Psoas muscle (tissue), 8 donors: ENCODE data around the gene FLNA. TPM values are rescaled to one million over a fixed set of nuclear protein-coding genes. Genes with fewer than 3 reads are reported as not detected.

Experiments
- ATAC-seq, 4 donors: fragments of 200-7000 bp; cut with Tn5 transposase; one replicate each; pipeline ENCODE4 v1.9.1; 2020; ENCODE audit warnings: moderate library complexity in 3 of 4, mild to moderate bottlenecking in 2 of 4
- DNase-seq, 2 donors: peaks; one replicate each; pipeline ENCODE4 v3.0.0-alpha.2; 2020
- H3K27ac ChIP-seq: fragments of 200-600 bp; one replicate; pipeline ENCODE4 v1.8.0; 2022
- H3K27me3 ChIP-seq, 3 donors: fragments of 200-600 bp in 1 of 3; one replicate each; pipeline versions ENCODE4 v1.6.1 to v1.8.0; 2013 to 2022; ENCODE audit warnings: low read length in 2 of 3, mild to moderate bottlenecking in 2 of 3, moderate library complexity in 1 of 3; ENCODE audit not compliant: insufficient read depth in 3 of 3
- H3K36me3 ChIP-seq, 2 donors: fragments of 200-600 bp in 1 of 2; one replicate each; pipeline versions ENCODE4 v1.6.1 to v1.8.0; 2013 to 2022; ENCODE audit warnings: low read depth in 1 of 2, mild to moderate bottlenecking in 1 of 2, moderate library complexity in 1 of 2; ENCODE audit not compliant: insufficient read depth in 1 of 2
- H3K4me1 ChIP-seq: fragments of 200-600 bp; one replicate; pipeline ENCODE4 v1.8.0; 2022
- H3K4me3 ChIP-seq: fragments of 200-600 bp; one replicate; pipeline ENCODE4 v1.8.0; 2022; ENCODE audit warnings: mild to moderate bottlenecking
- H3K9me3 ChIP-seq: fragments of 200-600 bp; one replicate; pipeline ENCODE4 v1.8.0; 2022
- CTCF ChIP-seq: fragments of 200-600 bp; IDR thresholded peaks from one replicate; pipeline ENCODE4 v1.8.0; 2022; ENCODE audit warnings: antibody characterized with exemption
- WGBS, 3 donors: extraction: QIAGEN DNeasy Blood & Tissue Kit; methylation state at CpG; one replicate each; pipeline versions ENCODE4 v1.1.6 to v1.1.7; 2013; 5-methylcytosine and 5-hydroxymethylcytosine counted together
- intact Hi-C, 2 donors: fragments of 100-400 bp; cut with DNase I; formaldehyde crosslinking; loops; one replicate each; pipeline versions ENCODE4 v1.11.0 to v1.14.2; 2022
- polyA plus RNA-seq, 3 donors: library from polyadenylated mRNA; stranded (reverse); fragments of 200-250 nt; gene quantifications; one replicate each; pipeline ENCODE4 v1.2.3, GENCODE V29; 2013
- total RNA-seq, 4 donors: library from RNA; stranded (reverse); fragmentation: NEBNext Ultra II Directional in 2 of 4; extraction: Animal tissue kit (Norgen Biotek cat#: 25700) in 2 of 4; gene quantifications; one replicate each; pipeline versions ENCODE4 v1.2.1 to v1.2.4, GENCODE V29; 2021 to 2023
- donor health status: healthy with polysubstance abuse.
- donor health status: DM: no; HTN: no; CAD: no; lungs with moderate emphysema.
- donor health status: Bipolar disorder and iron deficiency.
- donor health status: healthy.
- donor health status: DM: yes; HTN: yes; CAD: no.
- donor health status: DM: no; HTN: no; CAD: no.
- donor health status: DM: no; HTN: no; CAD: no.
- donor health status: DM: yes; HTN: yes; CAD: no.

FLNA gene
- total and polyA plus RNA-seq, 7 donors, result 45.7 to 106 (median 67.4) TPM

- intact Hi-C loops, result no loop called here
- no peak for DNase-seq
- no peak for TF ChIP-seq CTCF
- no peaks in the 10 kb centered on the region for H3K9me3 ChIP-seq
- H3K4me1 ChIP-seq, result no peaks in the 10 kb centered on the region
- no peaks in the 10 kb centered on the region for H3K27me3 ChIP-seq
- 90 to 98% (median 91%) methylated on average over 9 of the region's 9 CpGs for whole genome bisulfite sequencing, 3 donors
- no peaks in the 10 kb centered on the region for H3K36me3 ChIP-seq
- ATAC-seq, result no peak
- H3K27ac ChIP-seq, result no peak overlapping the region
- no peak overlapping the region for H3K4me3 ChIP-seq
These were observed 41.3 kb downstream of the FLNA start for GRCh38 chrX:154333116-154333515.

GRCh38 chrX:154332561-154332960 is 41.9 kb downstream of the FLNA start:
- no peaks in the 10 kb centered on the region for H3K4me1 ChIP-seq
- H3K9me3 ChIP-seq, result no peaks in the 10 kb centered on the region
- H3K27me3 ChIP-seq, result no peaks in the 10 kb centered on the region
- no peak overlapping the region for H3K4me3 ChIP-seq
- H3K36me3 ChIP-seq, result no peaks in the 10 kb centered on the region
- DNase-seq (no peak), ATAC-seq (no peak)
- no peak overlapping the region for H3K27ac ChIP-seq
- no peak for TF ChIP-seq CTCF
- intact Hi-C loops, result no loop called here
- WGBS, 3 donors, result 88 to 94% (median 93%) methylated on average over 23 to 29 of the region's 29 CpGs

DNA sequence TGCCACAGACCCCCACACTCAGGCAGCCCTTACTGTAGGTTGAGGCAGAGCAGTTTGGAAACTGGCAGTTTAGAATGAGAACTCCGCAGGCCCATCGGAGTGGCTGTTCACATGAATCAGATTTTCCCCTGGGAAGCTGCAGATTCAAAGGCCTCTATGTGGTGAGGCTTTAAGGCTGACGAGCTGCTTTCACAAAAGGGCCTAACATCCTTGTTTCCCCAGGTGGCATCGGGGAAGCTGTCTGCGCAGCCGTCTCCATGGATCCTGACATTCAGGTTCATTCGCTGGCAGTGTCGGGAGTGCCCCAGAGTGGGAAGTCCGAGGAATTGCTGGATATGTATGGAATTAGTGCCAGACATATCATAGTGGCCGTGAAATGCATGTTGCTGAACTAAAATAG is 45.1 kb downstream of the FLNA start:
- Histone ChIP-seq H3K4me3 (no peak overlapping the region), H3K4me1 (no peaks in the 10 kb centered on the region), H3K36me3 (no peaks in the 10 kb centered on the region), H3K9me3 (no peaks in the 10 kb centered on the region), H3K27me3 (no peaks in the 10 kb centered on the region), H3K27ac (no peak overlapping the region)
- no peak for TF ChIP-seq CTCF
- ATAC-seq (no peak), DNase-seq (no peak)
- 71 to 83% (median 80%) methylated on average over 8 to 10 of the region's 10 CpGs for WGBS, 3 donors
- intact Hi-C loops, result no loop called here

- H3K27ac ChIP-seq, result no peak overlapping the region
- TF ChIP-seq CTCF, result no peak
- 85 to 99% (median 94%) methylated on average over 5 of the region's 5 CpGs for WGBS, 3 donors
- no peaks in the 10 kb centered on the region for H3K36me3 ChIP-seq
- H3K4me3 ChIP-seq, result no peak overlapping the region
- H3K9me3 ChIP-seq, result no peaks in the 10 kb centered on the region
- ATAC-seq (no peak), DNase-seq (no peak)
- intact Hi-C loops, result no loop called here
- H3K4me1 ChIP-seq, result no peaks in the 10 kb centered on the region
- H3K27me3 ChIP-seq, result no peaks in the 10 kb centered on the region
These were observed 45.8 kb downstream of the FLNA start for GRCh38 chrX:154328646-154329045.

- no peak for DNase-seq
- peak; percentile 74 to 85 (median 79) for ATAC-seq
- Histone ChIP-seq H3K4me1 (no peaks in the 10 kb centered on the region), H3K9me3 (no peaks in the 10 kb centered on the region), H3K36me3 (no peaks in the 10 kb centered on the region), H3K4me3 (no peak overlapping the region), H3K27me3 (no peaks in the 10 kb centered on the region), H3K27ac (peak overlapping the region; percentile 38)
- WGBS, 3 donors, result 18 to 42% (median 29%) methylated on average over 11 of the region's 11 CpGs
- intact Hi-C loops, result no loop called here
- TF ChIP-seq CTCF, result no peak
These were observed 47.2 kb downstream of the FLNA start for GRCh38 chrX:154327038-154327820.
